Tibial nerve (tissue), 4 donors: Measurements from ENCODE around the gene ARHGAP20.

Experiments used
- CTCF ChIP-seq, 5 experiments: fragments of 200-600 bp in 3 of 5; fragments of 450-650 bp in 2 of 5; sonication (generic) in 3 of 5; IDR thresholded peaks; one replicate each; pipeline ENCODE4 v1.5.1; 2016 to 2019; ENCODE audit warnings: antibody characterized with exemption in 5 of 5, mild to moderate bottlenecking in 3 of 5, moderate library complexity in 2 of 5
- EP300 ChIP-seq, 2 donors: sonication (generic); formaldehyde crosslinking; IDR thresholded peaks; one replicate each; pipeline ENCODE4 v1.6.1; 2017; ENCODE audit warnings: antibody characterized with exemption in 2 of 2, mild to moderate bottlenecking in 1 of 2
- POLR2A ChIP-seq, 2 donors: fragments of 450-650 bp; IDR thresholded peaks; one replicate each; pipeline ENCODE4 v1.6.1; 2017; ENCODE audit warnings: antibody characterized with exemption in 2 of 2, mild to moderate bottlenecking in 2 of 2, moderate library complexity in 2 of 2

DNA sequence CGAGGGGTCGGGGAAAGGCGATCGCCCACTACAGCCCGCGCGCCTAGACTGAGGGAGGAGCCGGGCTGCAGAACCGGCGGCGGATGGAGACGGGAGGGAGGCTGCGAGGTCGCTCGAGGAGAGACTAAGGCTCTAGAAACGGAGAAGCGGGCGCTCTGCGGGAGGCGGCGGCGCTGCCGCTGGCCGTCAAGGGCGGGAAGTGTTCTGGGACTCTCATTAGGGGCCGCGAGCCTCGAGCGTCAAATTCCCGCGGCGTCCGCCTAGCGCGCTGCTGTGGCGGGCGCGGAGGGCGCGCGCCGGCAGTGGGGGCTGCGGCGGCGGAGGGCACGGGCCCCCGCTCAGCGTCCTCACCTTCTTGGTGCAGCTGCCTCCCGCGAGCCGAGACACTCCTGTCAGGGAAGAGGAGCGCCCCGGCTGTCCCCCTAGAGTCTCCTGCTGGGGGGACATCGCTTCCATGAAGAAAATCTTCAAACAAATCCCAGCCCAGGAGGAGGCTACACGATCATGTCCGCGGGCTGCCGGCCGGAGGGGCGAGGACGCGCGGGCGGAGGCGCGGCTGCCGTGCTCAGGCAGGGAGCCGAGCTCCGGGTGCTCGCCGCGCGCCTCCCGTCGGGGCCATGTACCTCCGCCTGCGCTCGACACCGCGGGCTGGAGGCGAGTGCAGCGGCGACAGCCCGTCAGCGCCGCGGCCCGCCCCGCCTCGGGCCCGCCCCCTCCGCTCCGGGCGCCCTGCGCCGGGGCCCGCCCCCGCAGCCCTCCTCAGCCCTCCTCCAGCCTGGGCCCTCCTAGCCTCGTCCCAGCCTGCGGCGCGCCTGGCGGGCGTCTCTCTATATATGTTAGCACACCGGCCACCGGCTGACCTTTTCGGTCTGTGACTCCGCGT lies at the start of gene ARHGAP20:
- TF ChIP-seq EP300 (IDR thresholded peaks at IDR 0.05) = no peak
- TF ChIP-seq CTCF (IDR thresholded peaks at IDR 0.05) = peak in 1 of 5 experiments; percentile 40
- peak in 1 of 2 donors; percentile 50 for TF ChIP-seq POLR2A (IDR thresholded peaks at IDR 0.05)
